ENCODE results near the gene NRSN1.
"Not testable (repeated sequence)": the region's sequence is repeated elsewhere in the genome, so short reads cannot be mapped to it uniquely, and the experiment has no call there.

The NRSN1 gene

GRCh38 chr6:24122139-24122538 lies 3.9 kb upstream of the NRSN1 start:
- H3K4me1 Mint-ChIP-seq, result peaks cover 4% of the 10 kb centered on the region
- no peak overlapping the region for H3K4me3 Mint-ChIP-seq
- peaks cover 29% of the 10 kb centered on the region for H3K27me3 Mint-ChIP-seq
- H3K36me3 Mint-ChIP-seq, result no peaks in the 10 kb centered on the region
- H3K27ac Mint-ChIP-seq, result no peak overlapping the region
- H3K9me3 Mint-ChIP-seq, result peaks cover 9% of the 10 kb centered on the region

- H3K27me3 Mint-ChIP-seq, result peaks cover 43% of the 10 kb centered on the region
- no peaks in the 10 kb centered on the region for H3K36me3 Mint-ChIP-seq
- H3K4me1 Mint-ChIP-seq, result peaks cover 4% of the 10 kb centered on the region
- no peak overlapping the region for H3K27ac Mint-ChIP-seq
- no peak overlapping the region for H3K4me3 Mint-ChIP-seq
- peaks cover 13% of the 10 kb centered on the region for H3K9me3 Mint-ChIP-seq
Measured at GRCh38 chr6:24126586-24127192, 674 bp downstream of the NRSN1 start.

- no peak overlapping the region for H3K27ac Mint-ChIP-seq
- H3K36me3 Mint-ChIP-seq, result no peaks in the 10 kb centered on the region
- peaks cover 13% of the 10 kb centered on the region for H3K9me3 Mint-ChIP-seq
- peaks cover 44% of the 10 kb centered on the region for H3K27me3 Mint-ChIP-seq
- peaks cover 4% of the 10 kb centered on the region for H3K4me1 Mint-ChIP-seq
- no peak overlapping the region for H3K4me3 Mint-ChIP-seq
Measured at GRCh38 chr6:24127316-24127715, 1.3 kb downstream of the NRSN1 start.

- Mint-ChIP-seq H3K27ac (no peak overlapping the region), H3K9me3 (peaks cover 11% of the 10 kb centered on the region), H3K4me1 (no peaks in the 10 kb centered on the region), H3K36me3 (no peaks in the 10 kb centered on the region), H3K27me3 (peaks cover 27% of the 10 kb centered on the region), H3K4me3 (no peak overlapping the region)
Measured at GRCh38 chr6:24131751-24132150, 5.7 kb downstream of the NRSN1 start.

- Mint-ChIP-seq H3K27me3 (peaks cover 9% of the 10 kb centered on the region), H3K36me3 (no peaks in the 10 kb centered on the region), H3K4me3 (no peak overlapping the region), H3K4me1 (no peaks in the 10 kb centered on the region), H3K27ac (no peak overlapping the region), H3K9me3 (peaks cover 15% of the 10 kb centered on the region)
Measured at GRCh38 chr6:24139080-24139479, 13.1 kb downstream of the NRSN1 start.

GRCh38 chr6:24139639-24140038 lies 13.6 kb downstream of the NRSN1 start:
- no peak overlapping the region for H3K27ac Mint-ChIP-seq
- peaks cover 15% of the 10 kb centered on the region for H3K9me3 Mint-ChIP-seq
- H3K27me3 Mint-ChIP-seq, result peaks cover 13% of the 10 kb centered on the region
- no peaks in the 10 kb centered on the region for H3K36me3 Mint-ChIP-seq
- no peak overlapping the region for H3K4me3 Mint-ChIP-seq
- H3K4me1 Mint-ChIP-seq, result no peaks in the 10 kb centered on the region

- Mint-ChIP-seq H3K36me3 (no peaks in the 10 kb centered on the region), H3K27me3 (peaks cover 10% of the 10 kb centered on the region), H3K4me3 (no peak overlapping the region), H3K9me3 (peaks cover 15% of the 10 kb centered on the region), H3K4me1 (no peaks in the 10 kb centered on the region), H3K27ac (no peak overlapping the region)
Measured at GRCh38 chr6:24140591-24140990, 14.6 kb downstream of the NRSN1 start.

- H3K4me1 Mint-ChIP-seq, H3K4me3 Mint-ChIP-seq, H3K27ac Mint-ChIP-seq, H3K27me3 Mint-ChIP-seq, H3K36me3 Mint-ChIP-seq: not testable (repeated sequence)
- H3K9me3 Mint-ChIP-seq, result peaks cover 10% of the 10 kb centered on the region
Measured at GRCh38 chr6:24142733-24143132, 16.7 kb downstream of the NRSN1 start.

GRCh38 chr6:24145690-24146131 lies 19.7 kb downstream of the NRSN1 start:
- no peak overlapping the region for H3K27ac Mint-ChIP-seq
- H3K4me1 Mint-ChIP-seq, result no peaks in the 10 kb centered on the region
- no peaks in the 10 kb centered on the region for H3K36me3 Mint-ChIP-seq
- peaks cover 10% of the 10 kb centered on the region for H3K27me3 Mint-ChIP-seq
- no peaks in the 10 kb centered on the region for H3K9me3 Mint-ChIP-seq
- H3K4me3 Mint-ChIP-seq, result no peak overlapping the region

GRCh38 chr6:24146871-24147270 lies 20.9 kb downstream of the NRSN1 start:
- Mint-ChIP-seq H3K9me3 (no peaks in the 10 kb centered on the region), H3K4me3 (no peak overlapping the region), H3K36me3 (no peaks in the 10 kb centered on the region), H3K4me1 (no peaks in the 10 kb centered on the region), H3K27me3 (peaks cover 10% of the 10 kb centered on the region), H3K27ac (no peak overlapping the region)

- Mint-ChIP-seq H3K27ac (no peak overlapping the region), H3K27me3 (peaks cover 10% of the 10 kb centered on the region), H3K9me3 (no peaks in the 10 kb centered on the region), H3K4me3 (no peak overlapping the region), H3K4me1 (no peaks in the 10 kb centered on the region), H3K36me3 (no peaks in the 10 kb centered on the region)
Measured at GRCh38 chr6:24147511-24148153, 21.6 kb downstream of the NRSN1 start.

GRCh38 chr6:24148154-24148570 lies 22.1 kb downstream of the NRSN1 start:
- H3K36me3 Mint-ChIP-seq, result no peaks in the 10 kb centered on the region
- no peaks in the 10 kb centered on the region for H3K9me3 Mint-ChIP-seq
- H3K4me1 Mint-ChIP-seq, result no peaks in the 10 kb centered on the region
- no peak overlapping the region for H3K27ac Mint-ChIP-seq
- no peak overlapping the region for H3K4me3 Mint-ChIP-seq
- H3K27me3 Mint-ChIP-seq, result peaks cover 10% of the 10 kb centered on the region

GRCh38 chr6:24148684-24149083 lies 22.7 kb downstream of the NRSN1 start:
- Mint-ChIP-seq H3K4me1 (no peaks in the 10 kb centered on the region), H3K36me3 (no peaks in the 10 kb centered on the region), H3K27ac (no peak overlapping the region), H3K27me3 (peaks cover 10% of the 10 kb centered on the region), H3K4me3 (no peak overlapping the region), H3K9me3 (no peaks in the 10 kb centered on the region)

GRCh38 chr6:24149296-24149695 lies 23.3 kb downstream of the NRSN1 start:
- Mint-ChIP-seq H3K36me3 (no peaks in the 10 kb centered on the region), H3K4me1 (no peaks in the 10 kb centered on the region), H3K4me3 (no peak overlapping the region), H3K27me3 (peaks cover 10% of the 10 kb centered on the region), H3K27ac (no peak overlapping the region), H3K9me3 (no peaks in the 10 kb centered on the region)

- Mint-ChIP-seq H3K36me3 (no peaks in the 10 kb centered on the region), H3K4me3 (no peak overlapping the region), H3K27ac (no peak overlapping the region), H3K27me3 (peaks cover 9% of the 10 kb centered on the region), H3K9me3 (no peaks in the 10 kb centered on the region), H3K4me1 (no peaks in the 10 kb centered on the region)
Measured at GRCh38 chr6:24149836-24150235, 23.8 kb downstream of the NRSN1 start.

- H3K4me3 Mint-ChIP-seq, result no peak overlapping the region
- peaks cover 10% of the 10 kb centered on the region for H3K27me3 Mint-ChIP-seq
- H3K9me3 Mint-ChIP-seq, result no peaks in the 10 kb centered on the region
- H3K4me1 Mint-ChIP-seq, result no peaks in the 10 kb centered on the region
- H3K27ac Mint-ChIP-seq, result no peak overlapping the region
- no peaks in the 10 kb centered on the region for H3K36me3 Mint-ChIP-seq
Measured at GRCh38 chr6:24152014-24152413, 26.0 kb downstream of the NRSN1 start.

- Mint-ChIP-seq H3K4me1 (no peaks in the 10 kb centered on the region), H3K27ac (no peak overlapping the region), H3K27me3 (peaks cover 16% of the 10 kb centered on the region), H3K4me3 (no peak overlapping the region), H3K9me3 (no peaks in the 10 kb centered on the region), H3K36me3 (no peaks in the 10 kb centered on the region)
Measured at GRCh38 chr6:24154121-24154520, 28.1 kb downstream of the NRSN1 start.
